H54 (cell line): ENCODE data around the gene ALDH1A2.
"Not testable (repeated sequence)": the region's sequence is repeated elsewhere in the genome, so short reads cannot be mapped to it uniquely, and the experiment has no call there.

Source experiments
- DNase-seq: peaks from one replicate; pipeline ENCODE4 v3.0.0; 2011; ENCODE audit warnings: low spot score, mixed read lengths; ENCODE audit not compliant: insufficient read length
- FAIRE-seq: peaks from 3 replicates; lab custom pipeline; 2011; peaks lifted over from hg19 to GRCh38; lab: Jason Lieb, UNC
- POLR2A ChIP-seq: IDR thresholded peaks from 2 replicates; pipeline ENCODE4 v1.6.1; 2011; ENCODE audit warnings: low read depth, mild to moderate bottlenecking, low read length

Gene ALDH1A2

GRCh38 chr15:58060575-58060974, 4.9 kb downstream of the ALDH1A2 start:
- FAIRE-seq (no peak), DNase-seq (no peak)
- no peak for TF ChIP-seq POLR2A

- TF ChIP-seq POLR2A, result no peak
- no peak for FAIRE-seq
These were observed 6.8 kb downstream of the ALDH1A2 start for GRCh38 chr15:58058729-58059128.

GRCh38 chr15:58058073-58058472, 7.4 kb downstream of the ALDH1A2 start:
- TF ChIP-seq POLR2A, result no peak
- no peak for FAIRE-seq
- DNase-seq, result no peak

More at GRCh38 chr15:58058729-58059128, 6.8 kb downstream of the ALDH1A2 start:
- no peak for DNase-seq

- no peak for FAIRE-seq
- no peak for DNase-seq
- TF ChIP-seq POLR2A, result no peak
These were observed 8.0 kb downstream of the ALDH1A2 start for GRCh38 chr15:58057559-58057958.

GRCh38 chr15:58056015-58056414, 9.5 kb downstream of the ALDH1A2 start:
- no peak for DNase-seq
- TF ChIP-seq POLR2A, result no peak
- no peak for FAIRE-seq

GRCh38 chr15:58053315-58054153, 12.0 kb downstream of the ALDH1A2 start:
- TF ChIP-seq POLR2A, result no peak
- FAIRE-seq (no peak), DNase-seq (no peak)

- TF ChIP-seq POLR2A, result no peak
- DNase-seq (no peak), FAIRE-seq (no peak)
These were observed 13.2 kb downstream of the ALDH1A2 start for GRCh38 chr15:58052334-58052733.

GRCh38 chr15:58049520-58050227, 15.8 kb downstream of the ALDH1A2 start:
- no peak for TF ChIP-seq POLR2A
- FAIRE-seq (no peak), DNase-seq (no peak)

- no peak for TF ChIP-seq POLR2A
- DNase-seq (no peak), FAIRE-seq (no peak)
These were observed 17.2 kb downstream of the ALDH1A2 start for GRCh38 chr15:58048261-58048660.

- TF ChIP-seq POLR2A, result no peak
- no peak for DNase-seq
- no peak for FAIRE-seq
These were observed 18.4 kb downstream of the ALDH1A2 start for GRCh38 chr15:58047149-58047548.

GRCh38 chr15:58046467-58046866, 19.0 kb downstream of the ALDH1A2 start:
- DNase-seq, result no peak
- no peak for TF ChIP-seq POLR2A
- FAIRE-seq, result no peak

GRCh38 chr15:58045376-58045775, 20.1 kb downstream of the ALDH1A2 start:
- not testable (repeated sequence) for FAIRE-seq, DNase-seq

- DNase-seq (no peak), FAIRE-seq (no peak)
- no peak for TF ChIP-seq POLR2A
These were observed 21.0 kb downstream of the ALDH1A2 start for GRCh38 chr15:58044551-58044950.

- TF ChIP-seq POLR2A, result no peak
- FAIRE-seq (peak; percentile 11), DNase-seq (no peak)
These were observed 22.2 kb downstream of the ALDH1A2 start for GRCh38 chr15:58043192-58043903.
